Measurements from ENCODE around the gene PLAC8.

PLAC8 gene

DNA sequence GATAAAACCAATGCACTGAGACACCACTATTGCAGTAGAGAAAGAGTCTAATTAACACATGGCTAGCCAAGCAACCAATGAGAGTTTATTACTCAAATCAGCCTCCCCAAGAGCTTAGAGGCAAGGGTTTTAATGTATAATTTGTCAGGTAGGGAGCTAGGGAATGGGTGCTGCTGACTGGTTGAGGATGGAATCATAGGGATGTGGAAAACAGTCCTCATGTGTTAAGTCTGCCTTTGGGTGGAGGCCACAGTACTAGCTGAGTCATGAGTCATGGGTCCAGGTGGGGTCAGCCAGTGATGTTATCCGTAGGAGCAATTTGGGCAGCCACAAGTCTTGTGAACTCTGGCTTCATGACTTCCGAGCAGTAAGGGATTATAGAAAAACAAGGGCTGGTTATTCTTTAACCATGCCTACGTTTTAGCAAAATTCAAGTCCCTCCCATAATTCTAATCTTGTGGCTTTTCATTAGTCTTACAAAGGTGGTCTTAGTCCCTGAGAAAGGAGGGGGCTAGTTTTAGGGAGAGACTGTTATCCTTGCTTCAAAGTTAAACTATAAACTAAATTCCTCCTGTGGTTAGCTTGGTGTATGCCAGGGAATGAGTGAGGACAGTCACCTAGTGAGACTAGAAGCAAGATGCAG, 25.1 kb upstream of the PLAC8 start:
- TF ChIP-seq, protein P1, sequence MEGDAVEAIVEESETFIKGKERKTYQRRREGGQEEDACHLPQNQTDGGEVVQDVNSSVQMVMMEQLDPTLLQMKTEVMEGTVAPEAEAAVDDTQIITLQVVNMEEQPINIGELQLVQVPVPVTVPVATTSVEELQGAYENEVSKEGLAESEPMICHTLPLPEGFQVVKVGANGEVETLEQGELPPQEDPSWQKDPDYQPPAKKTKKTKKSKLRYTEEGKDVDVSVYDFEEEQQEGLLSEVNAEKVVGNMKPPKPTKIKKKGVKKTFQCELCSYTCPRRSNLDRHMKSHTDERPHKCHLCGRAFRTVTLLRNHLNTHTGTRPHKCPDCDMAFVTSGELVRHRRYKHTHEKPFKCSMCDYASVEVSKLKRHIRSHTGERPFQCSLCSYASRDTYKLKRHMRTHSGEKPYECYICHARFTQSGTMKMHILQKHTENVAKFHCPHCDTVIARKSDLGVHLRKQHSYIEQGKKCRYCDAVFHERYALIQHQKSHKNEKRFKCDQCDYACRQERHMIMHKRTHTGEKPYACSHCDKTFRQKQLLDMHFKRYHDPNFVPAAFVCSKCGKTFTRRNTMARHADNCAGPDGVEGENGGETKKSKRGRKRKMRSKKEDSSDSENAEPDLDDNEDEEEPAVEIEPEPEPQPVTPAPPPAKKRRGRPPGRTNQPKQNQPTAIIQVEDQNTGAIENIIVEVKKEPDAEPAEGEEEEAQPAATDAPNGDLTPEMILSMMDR (IDR thresholded peaks at IDR 0.05; ENCODE audit: low read depth, low read length), result no peak
- no peak overlapping the region for H3K4me3 ChIP-seq (ENCODE audit: low read depth, low read length)

DNA sequence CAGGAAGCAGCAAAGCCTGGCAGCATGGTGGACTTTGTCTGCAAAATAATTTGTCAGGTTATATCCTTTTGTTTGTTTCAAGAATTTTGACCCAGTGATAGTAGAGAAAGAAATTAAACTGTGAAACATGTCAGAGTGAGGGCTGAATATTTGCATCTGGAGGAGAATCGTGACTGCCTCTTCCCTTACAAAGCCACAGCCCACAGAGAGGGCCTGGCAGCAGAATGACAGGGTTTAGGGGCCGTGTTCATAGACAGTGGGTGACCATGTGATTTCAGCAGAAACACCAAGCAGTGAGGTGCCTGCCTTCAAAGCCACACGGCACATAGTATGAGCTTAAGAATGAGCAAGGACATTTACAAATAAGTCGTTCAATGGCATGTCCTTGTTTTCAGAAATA, 24.4 kb upstream of the PLAC8 start:
- TF ChIP-seq, protein P1 (IDR thresholded peaks at IDR 0.05; ENCODE audit: low read depth, low read length), result no peak
- H3K4me3 ChIP-seq (ENCODE audit: low read depth, low read length), result no peak overlapping the region

DNA sequence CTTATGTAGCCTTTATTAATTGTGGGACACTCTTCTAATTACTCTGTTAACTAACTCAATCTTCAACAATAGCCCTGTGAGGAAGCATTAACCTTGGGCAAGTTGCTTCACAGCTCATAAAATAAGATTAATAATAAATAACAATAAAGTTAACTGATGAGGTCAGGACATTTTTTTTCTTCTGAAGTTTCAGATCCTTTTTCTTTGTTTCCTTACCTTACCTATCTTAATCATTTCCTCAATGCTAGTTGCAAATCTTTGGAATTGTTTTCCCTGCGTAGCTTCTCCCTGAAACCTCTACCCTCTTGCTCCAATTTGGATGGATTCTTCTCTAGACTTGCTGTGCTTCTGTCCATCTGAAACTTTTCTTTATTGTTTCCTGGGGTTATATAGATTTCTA, 17.5 kb upstream of the PLAC8 start:
- TF ChIP-seq, protein P1 (IDR thresholded peaks at IDR 0.05; ENCODE audit: low read depth, low read length), result no peak
- H3K4me3 ChIP-seq (ENCODE audit: low read depth, low read length), result no peak overlapping the region

DNA sequence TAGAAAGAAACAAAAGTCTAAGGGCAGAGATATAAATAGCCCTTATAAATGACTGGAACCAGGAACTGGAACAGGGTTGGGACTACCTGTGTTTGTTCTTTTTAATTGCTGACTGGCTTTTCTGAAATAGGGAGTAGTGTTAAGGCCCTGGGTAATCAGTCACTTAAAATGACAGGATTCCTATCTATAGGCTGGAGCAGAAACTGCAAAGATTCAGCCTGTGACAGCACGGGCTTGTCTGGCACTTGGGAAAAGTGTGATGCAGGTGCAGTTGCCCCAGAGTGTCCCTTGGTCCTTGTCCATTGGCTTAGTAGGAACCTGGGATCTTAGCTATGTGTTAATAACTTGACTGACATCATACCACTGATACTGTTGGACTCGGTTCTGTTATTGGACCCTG, 14.7 kb upstream of the PLAC8 start:
- TF ChIP-seq, protein P1 (IDR thresholded peaks at IDR 0.05; ENCODE audit: low read depth, low read length), result no peak
- no peak overlapping the region for H3K4me3 ChIP-seq (ENCODE audit: low read depth, low read length)

DNA sequence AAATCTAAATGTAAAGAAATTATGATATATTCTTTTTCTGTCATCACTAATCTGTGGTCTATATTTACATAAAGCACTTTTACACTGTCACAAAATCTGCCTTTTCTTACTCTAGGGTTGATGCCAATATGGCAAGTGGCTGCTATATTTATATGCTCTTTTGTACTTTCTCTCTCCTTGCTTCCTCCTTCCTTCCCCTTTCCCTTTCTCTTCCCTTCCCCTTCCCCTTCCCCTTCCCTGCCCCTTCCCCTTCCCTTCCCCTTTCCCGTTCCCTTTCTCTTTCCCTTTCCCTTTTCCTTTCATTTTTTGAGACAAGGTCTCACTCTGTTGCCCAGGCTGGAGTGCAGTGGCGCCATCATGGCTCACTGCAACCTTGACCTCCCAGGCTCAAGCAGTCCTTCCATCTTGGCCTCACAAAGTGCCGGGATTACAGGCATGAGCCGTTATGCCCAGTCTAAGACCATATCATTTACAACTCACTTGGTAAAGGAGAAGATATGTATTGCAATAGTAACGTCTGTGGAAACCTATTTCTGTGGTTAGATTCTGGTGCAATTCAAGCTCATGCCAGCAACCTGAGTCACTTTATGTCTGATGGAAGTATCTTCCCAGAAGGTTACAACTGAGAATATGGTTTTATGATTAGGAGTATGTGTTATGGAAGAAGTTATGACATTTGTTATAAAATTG, 13.9 kb upstream of the PLAC8 start:
- no peak overlapping the region for H3K4me3 ChIP-seq (ENCODE audit: low read depth, low read length)
- TF ChIP-seq, protein P1 (IDR thresholded peaks at IDR 0.05; ENCODE audit: low read depth, low read length), result no peak

DNA sequence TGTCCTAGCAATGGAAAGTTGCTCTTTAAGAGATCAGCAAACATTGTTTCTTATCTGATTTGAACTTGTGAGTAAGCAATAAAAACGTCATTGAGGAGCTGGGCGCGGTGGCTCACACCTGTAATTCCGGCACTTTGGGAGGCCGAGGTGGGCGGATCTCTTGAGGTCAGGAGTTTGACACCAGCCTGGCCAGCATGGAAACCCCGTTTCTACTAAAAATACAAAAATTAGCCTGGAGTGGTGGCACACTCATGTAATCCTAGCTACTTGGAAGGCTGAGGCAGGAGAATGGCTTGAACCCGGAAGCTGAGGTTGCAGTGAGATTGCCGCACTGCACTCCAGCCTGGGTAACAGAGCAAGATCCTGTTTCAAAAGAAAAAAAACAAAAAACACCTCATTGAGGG, 11.2 kb upstream of the PLAC8 start:
- TF ChIP-seq, protein P1 (IDR thresholded peaks at IDR 0.05; ENCODE audit: low read depth, low read length), result no peak
- H3K4me3 ChIP-seq (ENCODE audit: low read depth, low read length), result no peak overlapping the region

DNA sequence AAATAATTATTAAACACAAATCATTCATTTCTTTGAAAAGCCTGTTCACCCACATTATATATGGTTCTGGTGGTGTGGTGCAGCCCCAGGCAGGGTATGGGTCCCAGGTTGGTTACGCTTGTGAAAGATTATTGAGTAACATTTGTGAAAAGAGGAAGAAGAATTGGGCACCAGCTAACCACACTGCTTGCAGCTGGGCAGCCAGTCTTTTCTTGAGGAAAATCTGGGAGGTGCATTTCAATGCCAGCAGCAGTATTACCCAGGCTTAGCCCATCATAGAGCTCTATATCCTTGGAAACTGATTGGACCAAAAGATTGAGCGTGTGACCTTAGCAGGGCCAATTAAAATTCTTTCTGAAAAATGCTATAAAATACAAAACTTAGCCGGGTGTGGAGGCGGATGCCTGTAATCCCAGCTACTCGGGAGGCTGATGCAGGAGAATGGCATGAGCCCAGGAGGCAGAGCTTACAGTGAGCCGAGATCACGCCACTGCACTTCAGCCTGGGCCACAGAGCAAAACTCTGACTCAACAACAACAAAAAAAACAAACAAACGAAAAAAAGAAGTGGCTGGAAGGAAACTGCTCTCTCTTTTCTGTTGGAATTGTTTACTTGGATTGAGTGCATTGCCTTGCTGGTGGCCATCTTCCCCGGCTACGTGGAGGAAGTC, 9.7 kb upstream of the PLAC8 start:
- H3K4me3 ChIP-seq (ENCODE audit: low read depth, low read length), result no peak overlapping the region
- TF ChIP-seq, protein P1 (IDR thresholded peaks at IDR 0.05; ENCODE audit: low read depth, low read length), result no peak
